ENCODE measurements around the gene FOLR2.

DNA sequence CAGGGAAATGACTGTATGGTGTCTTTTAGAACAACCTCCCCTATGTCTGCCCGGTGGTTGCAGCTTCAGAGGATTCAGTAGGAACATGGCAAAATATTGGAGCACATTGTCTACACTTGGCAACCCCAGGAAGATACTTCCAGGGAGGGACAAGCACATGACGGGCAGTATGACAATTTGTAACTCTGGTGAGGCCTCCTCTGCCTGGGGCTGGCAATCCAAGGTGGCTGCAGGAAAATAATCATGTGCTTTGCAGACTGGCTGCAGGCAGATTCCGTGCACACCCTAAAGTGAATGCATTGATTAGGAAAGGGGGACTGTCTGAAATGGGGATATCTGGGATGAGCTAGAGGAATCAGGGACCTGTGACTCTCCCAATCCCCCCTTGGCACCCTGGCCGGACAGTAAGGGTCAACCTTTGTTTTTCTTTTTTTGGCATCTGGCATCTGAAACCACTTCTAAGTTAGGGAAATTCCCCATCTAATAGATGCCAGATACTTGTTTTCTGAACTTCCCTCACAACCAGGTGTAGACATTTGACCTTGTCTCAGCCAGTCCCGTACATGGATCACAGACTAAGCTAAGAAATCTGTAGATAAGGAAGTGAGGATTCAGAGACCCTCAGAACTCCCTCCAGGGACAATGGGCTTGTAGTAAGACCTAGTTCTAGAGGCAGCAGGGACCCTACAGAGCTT is 37.9 kb downstream of the FOLR2 start:
- TF ChIP-seq, protein P1, sequence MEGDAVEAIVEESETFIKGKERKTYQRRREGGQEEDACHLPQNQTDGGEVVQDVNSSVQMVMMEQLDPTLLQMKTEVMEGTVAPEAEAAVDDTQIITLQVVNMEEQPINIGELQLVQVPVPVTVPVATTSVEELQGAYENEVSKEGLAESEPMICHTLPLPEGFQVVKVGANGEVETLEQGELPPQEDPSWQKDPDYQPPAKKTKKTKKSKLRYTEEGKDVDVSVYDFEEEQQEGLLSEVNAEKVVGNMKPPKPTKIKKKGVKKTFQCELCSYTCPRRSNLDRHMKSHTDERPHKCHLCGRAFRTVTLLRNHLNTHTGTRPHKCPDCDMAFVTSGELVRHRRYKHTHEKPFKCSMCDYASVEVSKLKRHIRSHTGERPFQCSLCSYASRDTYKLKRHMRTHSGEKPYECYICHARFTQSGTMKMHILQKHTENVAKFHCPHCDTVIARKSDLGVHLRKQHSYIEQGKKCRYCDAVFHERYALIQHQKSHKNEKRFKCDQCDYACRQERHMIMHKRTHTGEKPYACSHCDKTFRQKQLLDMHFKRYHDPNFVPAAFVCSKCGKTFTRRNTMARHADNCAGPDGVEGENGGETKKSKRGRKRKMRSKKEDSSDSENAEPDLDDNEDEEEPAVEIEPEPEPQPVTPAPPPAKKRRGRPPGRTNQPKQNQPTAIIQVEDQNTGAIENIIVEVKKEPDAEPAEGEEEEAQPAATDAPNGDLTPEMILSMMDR (IDR thresholded peaks at IDR 0.05): no peak
- TF ChIP-seq POLR2A (IDR thresholded peaks at IDR 0.05): no peak
